ENCODE data around the gene CADM2. TPM values are rescaled to one million over a fixed set of nuclear protein-coding genes. Genes with fewer than 3 reads are reported as not detected.

Gene CADM2
- total RNA-seq, 2 donors from 2014 or later = 24.1 to 29.8 TPM

- H3K27me3 ChIP-seq (ENCODE audit: control insufficient read depth, insufficient read depth, low read length, poor library complexity, severe bottlenecking) = no peaks in the 10 kb centered on the region
- H3K36me3 Mint-ChIP-seq (ENCODE audit: low read depth) = no peaks in the 10 kb centered on the region
- H3K27ac Mint-ChIP-seq = no peak overlapping the region
- peaks cover 10% of the 10 kb centered on the region for H3K4me1 Mint-ChIP-seq
- H3K4me3 ChIP-seq (ENCODE audit: low read length) = no peak overlapping the region
- H3K27ac ChIP-seq (ENCODE audit: low read depth, low read length) = no peak overlapping the region
- no peaks in the 10 kb centered on the region for H3K4me1 ChIP-seq (ENCODE audit: control insufficient read depth, insufficient read depth, low read length)
- no peak overlapping the region for H3K9ac ChIP-seq (ENCODE audit: extremely low read depth, low read length, poor library complexity, severe bottlenecking)
- H3K9me3 ChIP-seq (ENCODE audit: control insufficient read depth, low read length) = no peaks in the 10 kb centered on the region
- no peak overlapping the region for H3K4me3 Mint-ChIP-seq
- TF ChIP-seq CTCF (conservative IDR thresholded peaks at IDR 0.05) = no peak
- no peak for DNase-seq
- no peaks in the 10 kb centered on the region for H3K27me3 Mint-ChIP-seq (ENCODE audit: insufficient read depth)
- 100% methylated on average over 1 to 2 of the region's 2 CpGs for WGBS, 2 experiments (ENCODE audit: insufficient coverage in 1 of 2, insufficient read length in 1 of 2)
- H3K9me3 Mint-ChIP-seq = peaks cover 8% of the 10 kb centered on the region
- no peaks in the 10 kb centered on the region for H3K36me3 ChIP-seq (ENCODE audit: control insufficient read depth, insufficient read depth, low read length)
Measured at GRCh38 chr3:85397434-85397833, 438.6 kb downstream of the CADM2 start.

- H3K27me3 Mint-ChIP-seq (ENCODE audit: insufficient read depth) = no peaks in the 10 kb centered on the region
- no peak overlapping the region for H3K4me3 Mint-ChIP-seq
- no peak overlapping the region for H3K27ac Mint-ChIP-seq
- no peak for TF ChIP-seq CTCF (conservative IDR thresholded peaks at IDR 0.05)
- H3K9me3 Mint-ChIP-seq = peaks cover 8% of the 10 kb centered on the region
- Histone ChIP-seq H3K4me3 (ENCODE audit: low read length) (no peak overlapping the region), H3K4me1 (ENCODE audit: control insufficient read depth, insufficient read depth, low read length) (no peaks in the 10 kb centered on the region), H3K27me3 (ENCODE audit: control insufficient read depth, insufficient read depth, low read length, poor library complexity, severe bottlenecking) (no peaks in the 10 kb centered on the region), H3K9ac (ENCODE audit: extremely low read depth, low read length, poor library complexity, severe bottlenecking) (no peak overlapping the region), H3K27ac (ENCODE audit: low read depth, low read length) (no peak overlapping the region), H3K36me3 (ENCODE audit: control insufficient read depth, insufficient read depth, low read length) (no peaks in the 10 kb centered on the region), H3K9me3 (ENCODE audit: control insufficient read depth, low read length) (no peaks in the 10 kb centered on the region)
- no peaks in the 10 kb centered on the region for H3K36me3 Mint-ChIP-seq (ENCODE audit: low read depth)
- WGBS, 2 experiments (ENCODE audit: insufficient coverage in 1 of 2, insufficient read length in 1 of 2) = 91 to 100% methylated on average over 2 to 3 of the region's 4 CpGs
- DNase-seq = no peak
- H3K4me1 Mint-ChIP-seq = peaks cover 5% of the 10 kb centered on the region
Measured at GRCh38 chr3:85426121-85426520, 467.3 kb downstream of the CADM2 start.

- peaks cover 8% of the 10 kb centered on the region for H3K9me3 Mint-ChIP-seq
- H3K4me1 ChIP-seq (ENCODE audit: control insufficient read depth, insufficient read depth, low read length) = no peaks in the 10 kb centered on the region
- no peaks in the 10 kb centered on the region for H3K9me3 ChIP-seq (ENCODE audit: control insufficient read depth, low read length)
- no peaks in the 10 kb centered on the region for H3K27me3 Mint-ChIP-seq (ENCODE audit: insufficient read depth)
- H3K27ac Mint-ChIP-seq = no peak overlapping the region
- no peak overlapping the region for H3K9ac ChIP-seq (ENCODE audit: extremely low read depth, low read length, poor library complexity, severe bottlenecking)
- DNase-seq = no peak
- no peak overlapping the region for H3K4me3 ChIP-seq (ENCODE audit: low read length)
- H3K4me1 Mint-ChIP-seq = peaks cover 5% of the 10 kb centered on the region
- WGBS, 2 experiments (ENCODE audit: insufficient coverage in 1 of 2, insufficient read length in 1 of 2) = 79% methylated on average over 1 of the region's 1 CpG; no CpG with 5 or more reads in 1 of the 2 experiments
- TF ChIP-seq CTCF (conservative IDR thresholded peaks at IDR 0.05) = no peak
- H3K36me3 Mint-ChIP-seq (ENCODE audit: low read depth) = no peaks in the 10 kb centered on the region
- no peaks in the 10 kb centered on the region for H3K36me3 ChIP-seq (ENCODE audit: control insufficient read depth, insufficient read depth, low read length)
- H3K4me3 Mint-ChIP-seq = no peak overlapping the region
- no peak overlapping the region for H3K27ac ChIP-seq (ENCODE audit: low read depth, low read length)
- no peaks in the 10 kb centered on the region for H3K27me3 ChIP-seq (ENCODE audit: control insufficient read depth, insufficient read depth, low read length, poor library complexity, severe bottlenecking)
Measured at GRCh38 chr3:85427467-85427866, 468.7 kb downstream of the CADM2 start.

Data from endodermal cell (in vitro differentiated cells).